H1 (cell line): Measurements from ENCODE around the gene LCOR. TPM values are rescaled to one million over a fixed set of nuclear protein-coding genes. Genes with fewer than 3 reads are reported as not detected.

ENCODE experiments used
- CHD7 ChIP-seq: fragments of 300-600 bp; sonication (generic); IDR thresholded peaks from 2 replicates; pipeline ENCODE4 v1.7.1; 2012; ENCODE audit warnings: low read length, moderate library complexity, mild to moderate bottlenecking, inconsistent platforms; ENCODE audit not compliant: insufficient replicate concordance
- CTCF ChIP-seq, 3 experiments: IDR thresholded peaks; 1 replicate in 2 of 3; 2 replicates in 1 of 3; pipeline versions ENCODE4 v1.5.1 to v1.6.1; 2011; ENCODE audit warnings: low read length in 3 of 3, mild to moderate bottlenecking in 3 of 3, inconsistent platforms in 2 of 3, low read depth in 1 of 3, moderate library complexity in 1 of 3; ENCODE audit not compliant: insufficient read depth in 1 of 3; ENCODE audit errors: control extremely low read depth in 1 of 3
- FOSL1 ChIP-seq: IDR thresholded peaks from 2 replicates; pipeline ENCODE4 v1.6.1; 2011; ENCODE audit warnings: mild to moderate bottlenecking, low read depth, low read length, moderate library complexity; ENCODE audit not compliant: insufficient read depth
- GTF2F1 ChIP-seq: IDR thresholded peaks from 2 replicates; pipeline ENCODE4 v1.6.1; 2012; ENCODE audit warnings: low read depth, low read length, improper control_type of control experiment, borderline replicate concordance
- TBP ChIP-seq: IDR thresholded peaks from 2 replicates; pipeline ENCODE4 v1.6.1; 2011; ENCODE audit warnings: low read depth, low read length, improper control_type of control experiment
- polyA plus RNA-seq, 7 experiments: library from polyadenylated mRNA; depleted of rRNA in 3 of 7; stranded (reverse) in 5 of 7; unstranded in 2 of 7; fragments of >200 nt in 5 of 7; fragments of 200-250 nt in 2 of 7; gene quantifications; 1 replicate in 5 of 7; 2 replicates in 1 of 7; 4 replicates in 1 of 7; pipeline versions ENCODE4 v1.2.1 to v1.2.3, GENCODE V29; 2011 to 2013; ENCODE audit warnings: missing spikeins in 2 of 7, mixed read lengths in 2 of 7
- total RNA-seq: library from RNA; stranded (reverse); fragmentation: NEBNext Ultra II Directional; extraction: Animal tissue kit (Norgen Biotek cat#: 25700); gene quantifications from 2 replicates; pipeline ENCODE4 v1.2.1, GENCODE V29; 2021

LCOR gene
- total and polyA plus RNA-seq, 2 of the 8 experiments (the other 6 are each of a cell fraction or from before 2014, with no cell fraction given) = 4.7 to 25.5 TPM

- TF ChIP-seq CHD7 = no peak
- TF ChIP-seq TBP = no peak
- no peak for TF ChIP-seq CTCF (IDR thresholded peaks at IDR 0.05; ENCODE audit: control extremely low read depth in 1 of 3, insufficient read depth in 1 of 3, low read depth in 1 of 3, low read length in 3 of 3)
- TF ChIP-seq FOSL1 = no peak
- TF ChIP-seq GTF2F1 = no peak
These were observed 167.9 kb downstream of the LCOR start (continued) for GRCh38 chr10:96999987-97000386.
